Stimulated activated CD4-positive, alpha-beta T cell treated with anti-CD3 and anti-CD28 coated beads, Interleukin-2, amount 100 ng/mL, for 4 hours (primary cell): ENCODE data around the gene MED7.
"Not testable (repeated sequence)": the region's sequence is repeated elsewhere in the genome, so short reads cannot be mapped to it uniquely, and the experiment has no call there.

Source experiments
- DNase-seq: peaks from one replicate; pipeline ENCODE4 v3.0.0-alpha.2; 2020; ENCODE audit warnings: low read depth

MED7 gene, protein sequence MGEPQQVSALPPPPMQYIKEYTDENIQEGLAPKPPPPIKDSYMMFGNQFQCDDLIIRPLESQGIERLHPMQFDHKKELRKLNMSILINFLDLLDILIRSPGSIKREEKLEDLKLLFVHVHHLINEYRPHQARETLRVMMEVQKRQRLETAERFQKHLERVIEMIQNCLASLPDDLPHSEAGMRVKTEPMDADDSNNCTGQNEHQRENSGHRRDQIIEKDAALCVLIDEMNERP

DNA sequence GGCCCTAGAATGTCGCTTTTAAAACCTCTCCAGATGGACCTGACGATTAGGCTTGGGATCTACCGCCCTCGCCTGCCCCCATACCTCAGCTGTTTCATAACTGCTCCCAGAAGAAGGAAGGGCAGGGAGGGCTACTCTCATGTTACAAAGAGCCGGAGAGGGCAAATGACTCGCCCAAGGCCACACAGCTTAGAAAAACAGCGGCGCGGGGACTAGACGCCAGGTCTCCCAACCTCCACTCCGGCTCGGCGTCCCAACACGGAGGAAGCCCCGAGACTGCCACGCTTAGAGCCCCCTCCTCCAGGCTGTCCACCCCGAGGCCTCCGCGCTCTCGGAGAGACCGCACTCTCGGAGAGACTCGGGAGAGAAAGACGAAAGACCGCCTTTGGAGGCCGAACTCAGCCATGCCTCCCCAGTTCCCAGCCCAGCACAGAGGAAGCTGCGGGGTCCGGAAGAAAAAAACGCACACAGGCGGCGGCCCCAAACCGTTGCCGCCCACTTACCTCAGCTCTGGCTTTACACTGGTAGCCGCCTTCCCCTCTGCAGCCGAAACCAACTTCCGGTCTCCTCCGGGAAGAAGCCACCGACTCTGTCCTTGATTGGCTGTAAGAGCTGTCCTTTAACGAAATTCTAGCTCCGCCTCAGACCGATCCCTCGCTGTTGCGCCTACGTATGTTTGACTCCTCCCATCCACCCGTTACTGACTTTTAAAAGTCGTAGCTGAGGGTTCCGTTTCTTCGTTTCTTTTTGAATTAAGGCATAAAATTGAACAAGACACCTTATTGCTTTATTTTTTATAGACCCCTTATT lies at the start of gene MED7:
MED7 (minus strand) TSS at position 549 of the 810 bp plus-strand sequence. CDS start 3,434 bp downstream, outside the sequence.
- DNase-seq: peak; percentile 88

DNA sequence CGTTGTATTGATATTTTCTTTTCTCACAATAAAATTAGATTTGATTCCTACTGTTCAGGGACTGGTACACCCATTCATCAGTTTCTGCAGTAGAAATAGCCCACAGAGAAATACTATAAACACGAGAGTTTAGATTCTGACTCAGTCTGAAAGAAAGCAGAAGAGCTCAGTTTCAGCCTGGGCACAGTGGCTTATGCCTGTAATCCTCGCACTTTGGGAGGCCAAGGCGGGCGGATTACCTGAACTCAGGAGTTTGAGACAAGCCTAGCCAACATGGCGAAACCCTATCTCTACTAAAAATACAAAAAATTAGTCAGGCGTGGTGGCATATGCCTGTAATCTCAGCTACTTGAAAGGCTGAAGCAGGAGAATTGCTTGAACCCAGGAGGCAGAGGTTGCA lies 46.6 kb upstream of the MED7 start:
- no peak for DNase-seq

DNA sequence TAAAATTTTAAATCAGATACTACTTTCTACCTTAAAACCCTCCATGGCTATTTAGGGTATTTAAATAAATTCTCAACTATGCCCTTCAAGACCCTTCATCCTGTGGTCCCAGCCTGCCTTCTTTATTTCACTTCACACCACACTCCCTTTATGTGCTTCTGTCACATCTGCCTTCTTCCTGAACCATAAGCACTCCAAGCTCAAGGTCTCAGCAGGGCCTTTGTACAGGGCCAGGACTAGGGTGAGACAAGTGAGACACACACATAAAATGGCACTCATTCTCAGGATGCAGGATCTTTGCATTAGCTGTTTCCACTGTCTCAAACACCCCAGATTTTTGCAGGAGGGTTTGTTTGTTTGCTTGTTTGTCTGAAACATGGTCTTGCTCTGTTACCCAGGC lies 45.6 kb upstream of the MED7 start:
- no peak for DNase-seq

DNA sequence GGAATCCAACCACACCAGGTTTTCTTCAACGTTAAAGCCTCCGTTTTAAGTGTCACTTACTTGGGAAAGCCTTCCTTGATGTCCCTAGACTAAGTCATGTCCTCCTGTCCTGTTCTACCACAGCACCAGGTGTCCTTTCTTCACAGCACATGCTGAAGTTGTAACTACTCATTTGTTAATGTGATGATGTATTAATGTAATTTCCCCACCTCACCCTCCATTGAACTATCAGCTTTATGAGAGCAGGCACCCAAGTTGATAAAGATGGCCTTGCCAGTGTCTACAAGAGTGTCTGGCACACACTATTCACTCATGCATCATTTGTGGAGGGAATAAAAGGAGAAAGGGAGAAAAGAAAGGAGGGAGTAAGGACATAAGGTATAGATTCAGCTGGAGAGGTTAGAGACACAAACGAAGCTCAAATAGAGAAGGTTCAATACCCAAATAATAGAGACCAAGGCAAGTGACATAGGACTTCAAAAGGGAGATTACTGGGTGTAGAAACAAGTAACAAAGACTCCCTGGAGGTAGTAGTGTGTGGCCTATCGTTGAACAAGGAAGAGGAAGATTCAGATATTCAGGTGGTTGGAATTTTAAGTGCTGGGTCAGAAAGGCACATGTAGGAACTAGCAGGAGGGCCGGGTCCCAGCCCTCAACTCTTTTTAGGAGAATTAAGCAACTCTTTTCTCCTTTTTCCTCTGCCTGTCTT lies 44.5 kb upstream of the MED7 start:
- no peak for DNase-seq

DNA sequence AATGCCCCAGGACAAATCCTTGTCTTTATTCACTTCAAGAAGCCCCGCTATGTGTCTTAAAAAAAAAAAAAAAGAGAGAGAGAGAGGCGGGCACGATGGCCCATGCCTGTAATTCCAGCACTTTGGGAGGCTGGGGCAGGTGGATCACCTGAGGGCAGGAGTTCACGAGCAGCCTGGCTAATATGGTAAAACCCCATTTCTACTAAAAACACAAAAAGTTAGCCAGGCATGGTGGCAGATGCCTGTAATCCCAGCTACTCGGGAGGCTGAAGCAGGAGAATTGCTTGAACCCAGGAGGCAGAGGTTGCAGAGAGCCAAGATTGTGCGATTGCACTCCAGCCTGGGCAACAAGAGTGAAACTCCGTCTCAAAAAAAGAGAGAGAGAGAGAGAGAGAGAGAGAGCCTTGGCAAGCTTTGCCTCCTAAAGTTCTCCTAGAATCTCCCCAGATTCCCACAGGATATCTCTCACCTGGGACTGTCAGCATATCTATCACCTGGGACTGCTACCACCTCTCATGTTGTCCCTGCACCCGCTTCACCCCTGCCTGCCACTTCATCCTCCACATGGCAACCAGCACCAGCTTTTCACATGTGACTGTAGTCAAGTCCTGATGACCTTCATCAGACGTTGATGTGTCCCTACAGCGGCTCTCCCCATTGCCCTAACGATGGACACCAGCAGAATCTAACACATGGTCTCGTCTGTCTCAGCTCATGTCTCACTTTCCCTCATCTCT lies 43.8 kb upstream of the MED7 start:
- DNase-seq: no peak

DNA sequence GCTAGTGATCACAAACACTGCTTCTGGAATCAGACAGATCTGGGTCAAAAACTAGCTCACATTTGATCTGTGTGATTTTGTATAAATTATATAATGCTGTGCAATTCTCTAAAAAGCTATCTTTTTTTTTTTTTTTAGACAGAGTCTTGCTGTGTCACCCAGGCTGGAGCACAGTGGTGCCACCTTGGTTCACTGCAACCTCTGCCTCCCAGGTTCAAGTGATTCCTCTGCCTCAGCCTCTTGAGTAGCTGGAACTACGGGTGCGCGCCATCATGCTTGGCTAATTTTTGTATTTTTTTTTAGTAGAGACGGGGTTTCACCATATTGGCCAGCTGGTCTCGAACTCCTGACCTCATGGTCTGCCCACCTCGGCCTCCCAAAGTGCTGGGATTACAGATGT lies 42.5 kb upstream of the MED7 start:
- DNase-seq: not testable (repeated sequence)

DNA sequence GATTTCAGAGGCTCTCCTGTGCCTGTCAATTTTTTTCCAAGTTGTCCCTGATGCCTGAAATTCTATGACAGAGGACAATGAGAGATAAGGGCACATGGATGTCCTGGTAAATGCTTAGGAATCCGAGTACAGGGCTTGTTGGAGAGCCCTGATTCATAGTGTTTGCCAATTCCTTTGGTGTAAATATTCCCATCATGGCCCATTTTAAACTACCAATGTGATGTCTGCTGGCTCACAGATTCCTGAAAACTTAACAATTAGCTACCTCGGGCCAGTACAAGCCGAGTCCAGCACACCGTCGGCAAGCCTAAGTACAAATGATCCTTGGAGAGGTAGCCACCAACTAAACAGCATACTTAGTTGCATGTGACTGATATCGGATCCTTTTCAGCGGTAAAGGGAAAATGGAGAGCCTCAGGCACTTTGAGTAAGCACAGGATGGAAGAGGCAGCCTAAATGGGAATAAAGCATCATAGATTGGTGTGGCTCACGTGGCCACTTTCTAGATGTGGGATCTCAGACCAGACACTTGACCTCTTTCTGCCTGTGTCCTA lies 41.5 kb upstream of the MED7 start:
- DNase-seq: no peak

DNA sequence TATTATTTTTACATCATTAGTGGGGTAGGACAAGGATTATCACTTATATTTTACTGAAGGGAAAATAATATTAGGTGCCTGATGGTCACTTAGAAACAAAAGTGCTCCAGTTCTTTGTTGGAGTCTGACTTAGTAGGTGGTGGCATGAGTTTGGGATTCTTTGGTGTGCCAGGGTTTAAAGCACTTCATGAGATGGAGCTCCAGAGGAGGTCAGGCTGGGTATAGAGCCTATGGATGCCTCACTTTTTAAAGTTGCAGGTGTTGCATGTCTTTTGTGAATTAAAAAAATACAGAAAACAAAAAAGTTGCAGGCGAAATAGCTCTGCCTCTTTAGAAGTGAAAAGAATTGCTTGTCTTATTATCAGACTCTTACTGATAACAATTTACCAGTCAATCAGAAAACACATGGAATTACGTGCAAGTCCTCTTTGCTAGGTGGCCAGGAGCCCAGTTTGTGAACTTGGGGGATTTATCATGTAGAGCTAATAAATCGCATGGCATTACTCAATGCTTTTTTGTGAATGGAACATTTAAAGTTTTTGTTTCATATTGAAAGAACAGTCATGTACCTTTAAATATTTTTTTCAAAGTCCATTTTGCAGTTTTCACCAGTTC lies 39.6 kb upstream of the MED7 start:
- DNase-seq: no peak

DNA sequence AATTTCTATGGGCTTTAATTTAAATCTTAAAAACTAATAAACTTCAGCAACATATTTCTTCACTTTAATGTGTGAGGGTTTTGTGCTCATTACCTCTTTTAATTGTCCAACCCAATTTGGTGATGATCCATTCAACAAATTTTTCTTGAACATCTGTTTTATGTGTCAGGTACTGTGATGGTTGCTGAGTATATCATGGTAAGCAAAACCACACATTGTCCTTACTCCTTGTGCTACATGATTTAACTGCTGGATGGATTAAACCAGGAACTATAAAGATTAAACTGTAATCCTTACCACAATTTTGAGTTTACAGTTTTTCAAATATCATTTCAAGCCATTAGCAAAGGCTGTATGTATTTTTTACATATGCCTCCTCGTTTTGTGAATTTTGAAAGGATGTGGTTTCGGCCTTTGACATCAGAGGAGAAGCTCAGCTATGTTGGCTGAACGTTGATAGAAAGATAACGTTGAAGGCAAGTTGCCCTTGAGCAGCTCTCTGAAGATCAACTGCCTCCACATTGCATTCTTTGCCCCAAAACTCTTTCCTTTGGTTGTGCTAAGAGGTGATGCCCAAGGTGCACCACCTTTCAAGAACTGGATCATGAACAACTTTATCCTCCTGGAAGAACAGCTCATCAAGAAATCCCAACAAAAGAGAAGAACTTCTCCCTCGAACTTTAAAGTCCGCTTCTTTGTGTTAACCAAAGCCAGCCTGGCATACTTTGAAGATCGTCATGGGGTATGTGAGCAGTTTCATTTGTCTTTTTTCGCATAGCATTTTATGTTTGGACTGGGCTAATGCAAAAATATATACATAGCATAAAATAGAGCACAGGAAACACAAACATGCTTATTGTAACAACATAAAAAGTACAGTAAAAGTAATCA lies 38.0 kb upstream of the MED7 start, which contains the start of gene ITK:
ITK (plus strand) TSS at position 467 of the 891 bp plus-strand sequence; CDS start at position 605, 138 bp downstream.
- no peak for DNase-seq

DNA sequence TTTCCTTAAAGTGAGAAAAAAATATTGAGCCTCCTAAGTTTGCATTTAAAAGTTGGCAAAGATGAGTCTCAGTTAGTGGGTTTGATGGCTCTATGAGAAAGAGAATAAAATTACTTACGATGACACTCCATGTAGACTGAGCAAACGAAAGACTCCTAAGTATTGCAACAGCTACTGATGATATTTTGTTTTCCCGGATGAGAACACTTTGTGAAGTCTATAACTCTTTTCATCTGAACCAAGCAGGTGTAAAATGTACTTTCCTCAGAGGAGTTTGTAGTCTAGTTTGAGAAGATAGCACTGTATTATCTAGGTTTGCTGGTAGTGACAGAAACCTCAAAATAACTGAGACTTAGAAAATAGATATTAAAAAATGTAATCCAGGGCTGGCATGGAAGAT lies 36.3 kb upstream of the MED7 start:
- no peak for DNase-seq

DNA sequence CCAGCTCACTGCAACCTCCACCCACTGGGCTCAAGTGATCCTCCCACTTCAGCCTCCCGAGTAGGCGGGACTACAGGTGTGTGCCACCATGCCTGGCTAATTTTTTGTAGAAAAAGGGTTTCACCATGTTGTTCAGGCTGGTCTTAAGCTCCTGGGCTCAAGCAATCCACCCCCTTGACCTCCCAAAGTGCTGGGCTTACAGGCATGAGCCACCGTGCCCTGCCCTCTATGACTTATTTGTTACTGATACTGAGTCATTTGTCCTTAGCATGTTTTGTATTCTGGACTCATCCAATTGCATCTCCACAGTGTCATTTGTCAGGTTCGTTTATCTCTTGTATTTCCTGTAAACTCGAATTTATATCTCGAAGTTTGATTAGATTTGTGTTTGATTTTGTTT lies 35.3 kb upstream of the MED7 start:
- no peak for DNase-seq

DNA sequence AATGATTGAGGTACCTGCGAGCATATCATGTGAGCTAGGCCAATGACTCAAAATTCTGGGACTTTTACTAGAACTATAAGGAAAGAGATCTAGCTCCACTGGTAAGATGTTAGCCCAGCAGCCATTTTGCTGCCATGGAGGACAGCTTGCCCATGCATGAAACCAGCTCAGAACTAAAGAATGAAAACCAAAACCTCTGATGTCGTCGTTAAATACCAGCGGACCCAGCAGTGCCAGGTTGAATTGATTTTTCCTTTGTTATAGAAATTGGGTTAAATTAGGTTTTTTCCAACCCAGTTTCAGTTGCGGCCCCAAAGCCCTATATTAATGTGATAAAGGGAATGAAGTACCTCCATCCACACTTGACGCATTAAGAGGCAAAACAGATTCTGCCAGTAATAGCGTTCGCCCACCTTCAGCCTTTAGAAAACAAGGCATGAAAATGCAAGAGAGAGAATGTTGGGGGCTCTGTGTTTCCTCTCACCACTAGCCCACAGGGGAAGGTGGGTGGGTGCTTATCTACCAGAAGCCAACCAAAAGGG lies 32.5 kb upstream of the MED7 start:
- no peak for DNase-seq

DNA sequence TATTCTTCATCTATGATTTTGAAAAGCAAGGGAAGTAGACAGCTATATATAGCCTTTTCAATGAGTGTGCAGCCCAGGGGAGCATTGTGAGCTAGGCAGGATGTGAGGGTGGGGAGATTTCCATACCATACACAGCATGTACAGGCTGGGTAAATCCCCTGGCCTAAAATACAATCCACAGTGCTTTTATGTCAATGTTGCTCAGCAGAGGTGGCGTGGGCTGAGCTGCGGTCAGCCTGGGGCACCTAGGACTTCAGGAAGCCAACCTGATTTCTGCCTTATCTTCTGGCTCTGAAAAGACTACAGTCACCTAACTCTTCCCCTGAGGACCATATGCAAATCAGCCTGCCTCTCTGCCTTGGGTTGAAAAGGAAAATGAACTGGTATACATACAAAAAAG lies 29.7 kb upstream of the MED7 start:
- DNase-seq: peak; percentile 90

DNA sequence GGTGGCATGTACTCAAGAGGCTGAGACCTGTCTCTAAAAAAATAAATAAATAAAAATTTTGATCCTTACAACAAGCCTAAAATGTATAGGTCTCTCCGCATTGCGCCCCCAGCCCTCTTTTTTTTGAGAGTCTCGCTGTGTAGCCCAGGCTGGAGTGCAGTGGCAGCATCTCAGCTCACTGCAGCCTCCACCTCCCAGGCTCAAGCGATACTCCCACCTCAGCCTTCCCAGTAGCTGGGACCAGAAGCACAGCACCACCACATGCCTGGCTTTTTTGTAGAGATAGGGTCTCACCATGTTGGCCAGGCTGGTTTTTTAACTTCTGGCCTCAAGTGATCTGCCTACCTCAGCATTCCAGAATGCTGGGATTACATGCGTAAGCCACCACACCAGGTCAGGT lies 25.6 kb upstream of the MED7 start:
- no peak for DNase-seq

DNA sequence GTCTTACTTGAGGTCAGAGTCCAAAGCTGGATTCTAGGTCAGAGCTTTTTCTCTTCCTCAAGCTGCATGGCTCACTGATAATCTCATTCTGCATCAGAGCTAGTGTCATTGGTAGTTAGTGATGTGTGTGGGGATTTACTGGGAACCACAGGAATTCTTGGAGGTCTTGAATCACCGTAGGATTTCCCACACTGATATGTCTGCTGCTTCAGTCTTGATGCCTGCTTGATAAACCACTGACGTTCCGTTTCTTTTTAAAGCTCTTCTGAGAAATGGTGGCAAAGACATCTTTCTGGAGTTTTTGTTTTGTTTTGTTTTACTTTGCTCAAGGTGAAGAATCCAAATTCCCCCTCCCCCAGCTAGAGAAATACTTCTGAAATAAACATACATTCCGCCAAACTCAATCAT lies 24.6 kb upstream of the MED7 start:
- no peak for DNase-seq

DNA sequence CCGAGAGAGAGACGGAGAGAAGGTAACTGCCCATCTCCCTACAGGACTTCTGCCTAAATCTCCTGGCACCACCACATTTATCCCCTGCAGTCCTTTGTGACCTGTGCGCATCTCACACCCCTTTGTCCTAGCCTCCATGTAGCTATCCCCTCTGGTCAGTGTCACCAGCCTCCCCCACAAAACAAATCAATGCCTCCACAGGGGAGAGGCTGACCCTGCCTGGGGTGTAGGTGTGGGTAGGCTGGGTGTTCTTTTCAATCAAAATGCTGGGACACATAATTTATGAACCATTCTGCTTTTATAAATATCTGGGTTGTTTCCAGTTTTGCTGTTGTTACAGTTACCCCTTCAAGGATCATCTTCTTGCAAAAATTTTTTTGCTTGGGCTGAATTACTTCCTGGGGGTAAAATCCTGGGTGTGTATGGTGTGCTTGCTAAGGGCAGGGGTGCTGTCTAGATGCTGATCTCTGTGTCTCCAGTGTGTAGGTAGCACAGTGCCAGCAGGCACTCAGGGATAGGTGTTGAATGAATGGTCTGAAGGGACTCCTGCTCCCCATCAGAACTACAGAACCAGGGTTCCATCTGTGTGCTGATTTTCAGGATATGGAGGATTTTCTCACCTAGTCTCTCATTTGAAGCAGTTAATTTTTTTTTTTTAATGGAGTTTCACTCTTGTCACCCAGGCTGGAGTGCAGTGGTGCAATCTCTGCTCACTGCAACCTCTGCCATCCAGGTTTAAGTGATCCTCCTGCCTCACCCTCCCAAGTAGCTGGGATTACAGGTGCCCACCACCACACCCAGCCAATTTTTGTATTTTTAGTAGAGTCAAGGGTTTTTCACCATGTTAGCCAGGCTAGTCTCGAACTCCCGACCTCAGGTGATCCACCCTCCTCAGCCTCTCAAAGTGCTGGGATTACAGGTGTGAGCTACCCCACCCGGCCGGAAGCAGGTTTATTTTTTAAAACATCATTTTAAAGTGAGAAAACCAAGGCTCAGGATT lies 23.8 kb upstream of the MED7 start, which contains the start of gene GARIN3:
GARIN3 (minus strand) TSS at position 51 of the 1,000 bp plus-strand sequence. CDS start 96 bp downstream, outside the sequence.
- DNase-seq: no peak

DNA sequence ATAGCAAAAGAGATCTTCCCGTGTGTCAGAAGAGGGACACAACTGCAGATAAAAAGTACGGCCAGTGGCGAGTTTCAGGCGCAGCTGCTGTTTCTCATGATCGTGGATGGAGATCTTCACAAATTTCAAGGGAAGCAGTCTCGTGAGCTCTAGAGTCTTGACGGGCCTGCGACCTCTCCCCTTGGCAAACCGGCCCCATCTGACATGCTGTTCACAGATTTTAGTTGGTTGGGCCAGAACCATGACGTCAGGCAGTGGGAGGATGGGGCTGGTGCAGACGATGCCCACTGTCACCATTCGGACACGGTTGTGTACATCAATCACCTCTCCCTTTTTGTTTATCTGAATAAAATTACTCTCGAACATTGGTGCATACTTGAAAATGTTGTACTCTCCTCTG lies 23.0 kb upstream of the MED7 start:
- no peak for DNase-seq

DNA sequence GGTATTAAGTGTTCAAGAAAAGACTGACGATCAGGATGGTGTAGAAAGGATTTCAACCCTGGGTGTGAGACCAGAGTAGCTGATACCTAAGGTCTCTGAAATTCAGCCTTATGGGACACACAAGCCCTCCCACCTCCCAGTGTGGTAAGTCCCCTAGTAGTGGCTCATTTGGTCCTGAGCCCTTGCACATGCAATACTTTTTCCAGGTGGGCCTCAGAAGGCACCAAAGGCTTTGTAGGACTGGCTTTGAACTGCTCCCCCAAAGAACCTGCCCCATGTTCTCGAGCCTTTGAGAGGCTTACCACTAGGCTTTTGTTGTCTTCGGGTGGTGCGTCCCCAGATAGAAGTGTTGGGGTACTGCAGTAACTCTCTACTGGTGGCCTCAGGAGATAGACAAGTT lies 22.6 kb upstream of the MED7 start:
- no peak for DNase-seq

DNA sequence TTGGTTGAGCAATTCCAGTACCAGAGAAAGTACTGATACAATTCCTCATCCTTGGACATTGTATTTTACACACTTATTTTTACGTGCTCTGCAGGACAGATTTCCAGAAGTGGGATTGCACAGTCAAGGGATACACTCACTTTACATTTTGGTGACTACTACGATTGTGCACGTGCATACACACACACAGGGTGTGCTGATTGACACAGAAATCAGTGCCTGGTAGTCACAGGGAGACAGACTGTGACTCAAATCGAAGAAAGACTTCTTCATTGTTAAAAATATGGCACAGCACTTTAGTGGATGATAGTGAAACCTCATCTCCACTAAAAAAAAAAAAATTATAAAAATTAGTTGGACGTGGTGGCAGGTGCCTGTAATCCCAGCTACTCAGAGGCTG lies 21.9 kb upstream of the MED7 start:
- DNase-seq: no peak
